GM12872 (cell line): ENCODE results near the gene TSSK6.
A peak's percentile ranks its signal among the peaks of the same experiment; 100 is the strongest.

Source experiments
- CTCF ChIP-seq: IDR thresholded peaks from 3 replicates; pipeline ENCODE4 v1.5.1; 2011; ENCODE audit warnings: low read depth, mild to moderate bottlenecking, low read length, moderate library complexity; ENCODE audit not compliant: insufficient read depth

TSSK6 gene

GRCh38 chr19:19514881-19515641, at the start of gene TSSK6:
Gene TSSK6 (minus strand): TSS chr19:19515548. CDS start chr19:19515427, 121 bp downstream.
- no peak for TF ChIP-seq CTCF

- TF ChIP-seq CTCF, result no peak
Measured at GRCh38 chr19:19563348-19563848, 48.0 kb upstream of the TSSK6 start.

GRCh38 chr19:19562665-19563347, 47.5 kb upstream of the TSSK6 start:
- TF ChIP-seq CTCF, result 0 out of 3 replicates have a peak, but pooled peaks have one; percentile 17

- TF ChIP-seq CTCF, result no peak
Measured at GRCh38 chr19:19561946-19562664, 46.8 kb upstream of the TSSK6 start.

- no peak for TF ChIP-seq CTCF
Measured at GRCh38 chr19:19559931-19560330, 44.6 kb upstream of the TSSK6 start.

- no peak for TF ChIP-seq CTCF
Measured at GRCh38 chr19:19558636-19559035, 43.3 kb upstream of the TSSK6 start.

- no peak for TF ChIP-seq CTCF
Measured at GRCh38 chr19:19558055-19558454, 42.7 kb upstream of the TSSK6 start.
